SKM-1 (cell line): ENCODE results near the gene MYL5.
"Not testable (repeated sequence)": the region's sequence is repeated elsewhere in the genome, so short reads cannot be mapped to it uniquely, and the experiment has no call there.

Experiments used
- DNase-seq: peaks from one replicate; lab custom pipeline; 2025; ENCODE audit not compliant: unreplicated experiment; lab: John Stamatoyannopoulos, UW

MYL5 gene

DNA sequence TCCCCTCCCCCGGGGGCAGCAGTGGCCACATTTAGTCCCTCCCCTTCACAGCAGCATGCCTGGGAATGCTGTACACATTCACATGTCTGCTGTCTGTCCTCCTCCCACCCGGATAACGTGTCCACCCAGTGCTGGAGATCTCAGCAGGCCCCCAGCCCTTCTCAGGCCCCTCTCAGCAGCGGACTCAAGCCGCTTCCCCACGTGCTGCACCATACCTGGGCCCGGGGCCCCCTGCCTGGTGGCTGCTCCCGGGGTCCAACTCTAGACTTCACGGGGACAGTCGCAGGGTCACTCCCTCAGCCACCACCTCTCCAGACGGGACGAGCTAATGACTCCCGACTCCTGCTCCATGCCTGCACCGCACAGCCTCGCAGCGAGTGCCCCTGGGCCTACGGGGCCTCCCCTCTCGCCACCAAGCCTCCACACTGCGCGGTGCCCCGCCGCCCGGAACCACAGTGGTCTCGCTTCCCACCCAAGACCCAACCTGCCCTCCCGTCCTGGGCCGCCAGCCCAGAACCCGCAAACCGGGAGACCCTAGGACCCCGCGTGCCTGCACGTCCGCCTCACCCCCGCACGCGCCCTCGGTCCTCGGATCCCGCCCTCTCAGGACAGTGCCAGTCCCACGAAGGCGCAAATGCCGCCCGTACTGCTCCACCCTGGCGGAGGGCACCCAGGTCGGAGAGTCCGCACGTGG is 30.0 kb downstream of the MYL5 start:
- no peak for DNase-seq

DNA sequence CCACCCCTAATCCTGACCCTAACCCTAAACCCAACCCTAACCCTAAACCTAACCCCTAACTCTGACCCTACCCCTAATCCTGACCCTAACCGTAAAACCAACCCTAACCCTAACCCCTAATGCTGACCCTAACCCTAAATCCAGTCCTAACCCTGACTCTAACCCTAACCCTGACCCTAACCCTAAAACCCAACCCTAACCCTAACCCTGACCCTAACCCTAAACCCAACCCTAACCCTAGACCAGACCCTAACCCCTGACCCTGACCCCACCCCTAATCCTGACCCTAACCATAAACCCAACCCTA is 30.6 kb downstream of the MYL5 start:
- no peak for DNase-seq

DNA sequence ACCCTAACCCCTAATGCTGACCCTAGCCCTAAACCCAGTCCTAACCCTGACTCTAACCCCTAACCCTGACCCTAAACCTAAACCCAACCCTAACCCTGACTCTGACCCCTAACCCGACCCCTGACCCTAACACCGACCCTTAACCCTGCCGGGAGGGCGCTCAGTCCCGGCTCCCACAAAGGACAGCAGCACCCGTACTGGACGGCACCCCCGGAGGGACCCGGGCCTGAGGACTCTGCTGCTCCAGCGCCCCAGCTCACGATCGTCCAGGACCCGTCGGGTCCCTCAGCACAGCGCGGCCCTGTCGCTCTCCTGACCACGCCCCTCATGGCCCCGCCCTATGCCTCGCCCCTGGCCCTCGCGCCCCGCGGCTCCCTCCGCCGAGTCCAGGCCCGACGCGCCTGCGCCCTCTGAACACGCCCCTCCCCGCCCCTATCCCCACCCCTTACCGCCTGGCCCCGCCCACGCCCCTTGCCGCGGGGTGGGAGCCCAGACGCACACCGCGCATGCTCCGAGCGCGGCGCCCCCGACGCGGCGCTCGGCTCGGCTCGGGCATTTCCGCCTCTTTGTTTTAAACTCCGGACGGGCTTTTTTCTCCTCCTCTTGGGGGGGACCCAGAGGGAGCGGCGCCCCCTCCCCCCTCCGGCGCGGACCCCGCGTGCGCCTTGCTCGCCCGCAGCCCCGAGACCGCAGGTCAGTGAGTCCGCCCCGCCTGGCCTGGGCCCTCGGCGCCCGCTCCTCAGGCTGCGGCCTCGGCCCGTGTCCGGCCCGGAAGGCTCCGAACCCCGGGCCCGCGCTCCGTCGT is 31.1 kb downstream of the MYL5 start, which contains the start of gene PCGF3:
Gene PCGF3, plus strand, starts transcription at position 555 of the 805 bp plus-strand sequence. CDS start 27,849 bp downstream, outside the sequence.
- peak; percentile 92 for DNase-seq

DNA sequence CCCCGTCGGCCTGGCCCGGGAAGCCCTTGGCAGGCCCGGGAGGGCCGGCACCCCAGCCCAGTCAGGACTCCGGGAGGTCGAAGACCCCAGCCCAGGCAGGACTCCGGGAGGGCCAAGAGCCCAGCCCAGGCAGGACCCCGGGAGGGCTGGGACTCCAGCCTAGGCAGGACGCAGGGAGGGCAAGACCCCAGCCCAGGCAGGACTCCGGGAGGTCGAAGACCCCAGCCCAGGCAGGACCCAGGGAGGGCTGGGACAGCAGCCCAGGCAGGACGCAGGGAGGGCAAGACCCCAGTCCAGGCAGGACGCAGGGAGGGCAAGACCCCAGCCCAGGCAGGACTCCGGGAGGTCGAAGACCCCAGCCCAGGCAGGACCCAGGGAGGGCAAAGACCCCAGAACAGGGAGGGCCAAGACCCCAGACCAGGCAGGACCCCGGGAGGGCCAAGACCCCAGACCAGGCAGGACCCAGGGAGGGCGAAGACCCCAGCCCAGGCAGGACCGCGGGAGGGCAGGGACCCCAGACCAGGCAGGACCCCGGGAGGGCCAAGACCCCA is 31.8 kb downstream of the MYL5 start:
- DNase-seq, result not testable (repeated sequence)

DNA sequence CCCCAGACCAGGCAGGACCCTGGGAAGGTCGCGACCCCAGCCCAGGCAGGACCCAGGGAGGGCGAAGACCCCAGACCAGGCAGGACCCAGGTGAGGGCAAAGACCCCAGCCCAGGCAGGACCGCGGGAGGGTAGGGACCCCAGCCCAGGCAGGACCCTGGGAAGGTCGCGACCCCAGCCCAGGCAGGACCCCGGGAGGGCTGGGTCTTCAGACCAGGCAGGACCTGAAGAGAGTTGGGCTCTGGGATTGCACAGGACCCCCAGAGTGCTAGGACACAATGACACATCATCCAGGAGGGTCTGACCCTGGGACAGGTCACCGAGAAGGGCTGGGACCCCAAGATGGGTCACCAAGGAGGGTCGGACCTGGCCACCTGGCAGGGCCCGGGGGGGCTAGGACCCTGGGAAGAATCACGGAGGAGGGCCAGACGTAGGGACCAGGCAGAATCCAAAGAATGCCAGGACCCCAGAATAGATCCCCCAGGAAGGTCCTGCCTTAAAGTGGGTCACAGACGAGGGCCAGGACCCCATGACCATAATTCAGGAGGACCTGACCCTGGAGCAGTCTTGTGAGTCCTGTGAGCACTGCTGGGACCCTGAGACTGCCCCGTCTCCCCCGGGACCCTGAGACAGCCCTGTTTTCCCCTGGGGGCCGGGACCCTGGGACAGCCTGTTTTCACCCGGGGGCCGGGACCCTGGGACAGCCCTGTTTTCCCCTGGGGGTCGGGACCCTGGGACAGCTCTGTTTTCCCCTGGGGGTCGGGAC is 32.7 kb downstream of the MYL5 start:
- no peak for DNase-seq

DNA sequence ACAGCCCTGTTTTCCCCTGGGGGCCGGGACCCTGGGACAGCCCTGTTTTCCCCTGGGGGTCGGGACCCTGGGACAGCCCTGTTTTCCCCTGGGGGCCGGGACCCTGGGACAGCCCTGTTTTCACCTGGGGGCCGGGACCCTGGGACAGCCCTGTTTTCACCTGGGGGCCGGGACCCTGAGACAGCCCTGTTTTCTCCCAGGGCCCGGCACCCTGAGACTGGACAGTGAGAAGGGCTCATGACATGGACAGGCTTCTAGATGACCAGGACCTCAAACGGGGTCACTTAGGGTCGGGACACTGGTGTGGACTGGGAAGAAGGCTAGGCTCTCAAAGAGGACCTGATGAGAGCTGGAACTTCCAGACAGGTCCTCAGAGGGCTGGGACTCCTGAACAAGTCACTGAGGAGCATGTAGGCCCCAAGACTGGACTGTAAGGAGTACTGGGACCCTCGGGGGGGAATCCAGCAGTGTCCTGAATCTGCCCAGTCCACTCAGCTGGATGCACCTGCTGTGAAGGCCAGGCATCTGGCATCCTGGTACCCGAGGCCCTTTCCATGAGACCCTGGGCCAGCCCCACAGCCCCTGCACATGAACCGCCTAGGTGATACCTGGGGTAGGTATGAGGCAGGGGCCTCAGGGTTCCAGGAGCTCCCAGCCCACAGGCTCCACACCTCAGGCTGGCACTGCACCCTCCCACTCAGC is 33.7 kb downstream of the MYL5 start:
- no peak for DNase-seq

DNA sequence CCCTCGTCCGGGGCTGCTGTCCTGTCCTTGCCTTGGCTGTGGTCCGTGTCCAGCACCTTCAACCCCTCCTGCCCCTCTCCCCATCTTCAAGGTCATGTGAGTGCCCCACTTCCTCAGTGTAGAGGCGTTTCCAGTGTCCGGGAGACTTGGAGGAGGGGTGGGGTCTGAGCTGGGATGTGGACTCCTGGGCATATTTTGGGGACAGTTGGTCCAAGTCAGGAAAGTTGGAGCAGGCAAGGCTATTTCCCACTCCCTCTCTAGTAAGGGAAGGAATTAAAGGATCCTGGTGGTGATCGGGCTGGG is 34.2 kb downstream of the MYL5 start:
- DNase-seq, result no peak

DNA sequence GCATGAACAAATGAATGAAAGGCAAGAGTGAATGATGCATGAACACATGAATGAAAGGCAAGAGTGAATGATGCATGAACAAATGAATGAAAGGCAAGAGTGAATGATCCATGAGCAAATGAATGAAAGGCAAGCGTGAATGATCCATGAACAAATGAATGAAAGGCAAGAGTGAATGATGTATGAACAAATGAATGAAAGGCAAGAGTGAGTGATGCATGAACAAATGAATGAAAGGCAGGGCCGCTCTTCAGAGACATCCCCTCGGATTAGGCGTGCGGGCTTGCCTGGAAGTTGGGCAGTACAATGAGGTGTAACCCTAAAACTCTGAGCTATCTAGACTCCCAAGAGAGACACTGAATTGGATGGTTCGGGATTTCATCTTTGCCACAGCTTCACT is 35.0 kb downstream of the MYL5 start:
- no peak for DNase-seq

DNA sequence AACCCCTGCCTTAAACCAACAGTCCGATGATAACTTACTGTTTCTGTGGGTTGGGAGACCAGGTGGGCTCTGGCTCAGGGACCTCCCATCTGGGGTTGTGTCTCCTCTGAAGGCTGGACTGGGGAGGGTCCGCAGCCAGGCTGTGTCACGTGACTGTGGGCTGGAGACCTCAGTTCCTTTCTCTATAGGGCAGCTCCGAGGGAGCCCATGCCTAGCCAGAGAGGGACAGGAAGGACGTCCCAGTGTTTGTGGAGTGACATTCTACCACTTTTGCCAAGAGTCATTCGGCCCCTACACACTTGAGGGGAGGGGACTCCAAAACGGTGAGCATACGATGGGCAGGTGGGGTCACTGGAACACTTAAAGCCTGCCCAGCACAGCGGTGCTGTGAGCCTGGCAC is 35.8 kb downstream of the MYL5 start:
- DNase-seq, result no peak

DNA sequence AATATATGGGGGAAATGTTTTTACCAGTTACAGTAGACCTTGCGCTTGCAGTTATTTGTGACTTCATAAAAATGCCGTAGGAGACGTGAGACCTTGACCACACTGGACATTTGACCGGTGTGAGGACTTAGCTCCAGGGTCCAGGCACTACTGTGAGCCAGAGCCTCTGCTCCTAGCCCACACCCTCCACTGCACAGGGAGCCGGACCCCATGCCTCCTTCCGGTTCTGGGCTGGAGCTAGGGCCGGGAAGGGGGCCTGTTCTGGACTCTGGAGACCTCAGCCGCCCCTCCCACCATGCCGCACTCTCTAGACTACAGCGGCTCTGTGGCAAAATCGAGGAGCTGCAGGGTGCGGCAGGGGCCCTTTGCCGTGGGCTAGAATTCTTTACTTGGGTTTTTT is 36.6 kb downstream of the MYL5 start:
- no peak for DNase-seq

DNA sequence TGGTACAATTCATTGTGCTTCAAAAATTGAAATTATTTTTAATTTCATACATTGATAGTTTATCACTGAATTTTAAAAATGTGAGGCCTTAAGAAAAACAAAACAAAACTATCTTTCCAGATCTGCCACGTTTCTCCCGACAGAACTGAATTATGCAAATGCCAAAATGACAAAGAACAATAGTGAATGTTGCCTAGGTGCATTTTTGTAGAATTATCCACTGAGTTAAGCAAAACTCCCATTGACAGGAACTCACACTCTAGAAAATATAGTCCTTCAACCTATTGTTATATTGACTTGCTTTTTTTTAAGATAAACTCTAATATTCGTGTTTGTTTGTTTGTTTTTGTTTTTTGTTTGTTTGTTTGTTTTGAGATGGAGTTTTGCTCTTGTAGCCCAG is 37.8 kb downstream of the MYL5 start:
- no peak for DNase-seq

DNA sequence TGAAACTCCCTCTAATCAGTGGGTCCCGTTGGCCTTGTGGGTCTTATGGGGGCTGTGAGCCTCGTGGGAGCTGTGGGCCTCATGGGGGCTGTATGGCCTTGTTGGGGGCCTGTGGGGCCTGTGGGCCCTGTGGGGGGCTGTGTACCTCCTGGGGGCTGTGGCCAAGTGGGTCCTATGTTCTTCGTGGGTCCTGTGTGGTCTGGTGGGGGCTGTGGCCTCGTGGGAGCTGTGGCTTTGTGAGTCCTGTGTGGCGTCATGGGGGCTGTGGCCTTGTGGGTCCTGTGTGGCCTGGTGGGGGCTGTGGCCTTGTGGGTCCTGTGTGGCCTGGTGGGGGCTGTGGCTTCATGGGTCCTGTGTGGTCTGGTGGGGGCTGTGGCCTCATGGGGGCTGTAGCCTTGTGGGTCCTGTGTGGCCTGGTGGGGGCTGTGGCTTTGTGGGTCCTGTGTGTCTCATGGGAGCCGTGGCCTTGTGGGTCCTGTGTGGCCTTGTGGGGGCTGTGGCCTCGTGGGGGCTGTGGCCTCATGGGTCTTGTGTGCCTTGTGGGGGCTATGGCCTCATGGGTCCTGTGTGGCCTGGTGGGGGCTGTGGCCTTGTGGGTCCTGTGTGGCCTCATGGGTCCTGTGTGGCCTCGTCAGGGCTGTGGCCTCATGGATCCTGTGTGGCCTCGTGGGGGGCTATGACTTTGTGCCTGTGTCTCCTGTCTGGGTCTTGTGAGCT is 38.7 kb downstream of the MYL5 start:
- DNase-seq, result no peak

DNA sequence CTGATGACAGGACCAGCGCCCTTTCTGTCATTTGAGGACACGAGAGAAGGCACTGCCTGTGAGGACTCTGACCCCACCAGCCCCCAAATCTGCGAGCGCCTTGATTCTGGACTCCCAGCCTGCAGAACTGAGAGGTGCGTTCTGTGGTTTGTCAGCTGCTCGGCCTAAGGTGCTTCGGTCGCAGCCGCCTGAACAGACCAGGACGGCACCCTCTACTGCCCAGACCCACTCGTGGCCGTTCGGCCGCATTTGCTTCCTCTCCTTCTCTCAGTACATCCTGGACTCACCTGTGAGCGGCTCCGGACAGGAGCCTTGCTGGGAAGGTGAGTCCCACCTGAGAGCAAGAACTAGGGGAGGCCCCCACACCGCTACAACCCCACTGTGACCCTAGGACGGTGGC is 39.7 kb downstream of the MYL5 start:
- no peak for DNase-seq

DNA sequence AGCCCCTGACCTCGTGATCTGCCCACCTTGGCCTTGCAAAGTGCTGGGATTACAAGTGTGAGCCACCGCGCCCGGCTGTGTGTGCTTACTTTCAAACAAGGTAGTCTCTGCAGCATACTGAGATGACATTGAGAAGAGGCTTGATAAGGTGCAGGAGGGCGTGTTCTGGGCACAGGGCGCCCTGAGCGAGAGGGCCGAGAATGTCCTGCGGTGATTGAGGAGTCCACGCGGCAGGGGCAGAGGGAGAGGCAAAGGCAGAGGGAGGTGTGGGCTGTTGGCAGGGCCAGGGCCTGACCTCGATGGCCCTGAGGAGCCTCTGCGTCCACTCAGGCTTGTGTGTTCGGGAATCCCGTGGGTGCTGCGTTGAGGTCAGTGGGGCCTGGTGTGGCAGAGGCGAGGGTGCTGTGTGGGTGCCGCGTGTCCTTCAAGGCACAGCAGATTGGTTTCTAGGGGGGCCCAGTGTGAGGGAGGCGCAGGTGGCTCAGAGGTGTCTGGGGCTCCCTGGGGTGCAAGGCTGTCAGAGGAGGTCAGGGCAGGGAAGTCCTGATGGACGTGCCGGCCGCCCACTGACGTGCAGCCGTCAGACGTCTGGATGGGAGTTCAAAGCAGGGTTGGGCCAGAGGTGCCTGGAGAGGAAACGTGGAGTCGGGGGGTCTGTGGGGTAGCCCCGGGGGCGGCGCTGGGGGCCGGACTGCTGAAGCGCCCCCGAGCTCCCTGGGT is 43.4 kb downstream of the MYL5 start:
- no peak for DNase-seq

DNA sequence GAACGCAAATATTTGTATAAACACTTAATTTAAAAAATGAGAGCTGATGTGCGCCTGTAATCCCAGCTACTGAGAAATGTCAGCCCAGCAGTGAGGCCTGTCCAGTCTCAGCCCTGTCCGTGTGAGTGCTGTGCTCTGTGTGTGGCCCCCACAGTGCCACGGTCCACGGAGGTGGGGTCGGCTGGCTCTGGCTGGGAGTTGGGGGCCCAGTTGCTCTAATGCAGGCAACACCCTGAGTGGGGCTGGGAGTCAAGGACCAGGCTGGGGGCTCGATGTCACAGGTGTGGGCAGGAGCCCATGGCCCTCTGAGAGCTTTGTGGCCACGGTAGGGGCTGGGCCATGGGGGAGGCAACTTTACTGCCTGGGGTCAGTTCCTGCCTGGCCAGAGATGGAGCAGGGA is 44.1 kb downstream of the MYL5 start:
- no peak for DNase-seq

DNA sequence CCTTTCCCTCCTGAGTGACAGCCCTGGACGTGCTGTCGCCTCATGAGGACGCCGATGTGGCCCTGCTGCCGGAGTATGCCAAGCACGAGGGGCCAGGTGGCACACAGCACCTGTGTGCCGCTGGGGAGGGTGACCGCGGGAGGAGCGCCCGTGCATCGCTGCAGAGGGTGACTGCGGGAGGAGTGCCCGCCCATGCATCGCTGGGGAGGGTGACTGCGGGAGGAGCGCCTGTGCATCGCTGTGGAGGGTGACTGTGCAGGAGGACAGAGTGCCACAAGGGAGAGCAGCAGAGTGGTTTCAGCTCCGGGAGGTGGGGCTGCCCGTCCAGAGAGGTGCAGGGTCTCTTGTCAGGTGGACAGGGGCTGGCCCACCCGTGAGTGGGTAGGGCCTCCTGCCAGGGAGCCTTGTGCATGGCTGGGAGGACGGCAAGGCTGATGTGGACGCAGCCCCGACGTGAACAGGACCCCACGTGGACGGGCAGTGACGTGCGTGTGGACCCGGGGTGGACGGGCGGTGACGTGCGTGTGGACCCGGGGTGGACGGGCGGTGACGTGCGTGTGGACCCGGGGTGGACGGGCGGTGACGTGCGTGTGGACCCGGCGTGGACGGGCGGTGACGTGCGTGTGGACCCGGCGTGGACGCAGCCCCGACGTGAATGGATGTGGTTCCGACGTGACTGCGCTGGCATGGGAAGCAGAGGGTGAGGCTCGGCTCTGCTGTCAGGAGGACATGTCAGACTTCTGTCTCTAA is 45.9 kb downstream of the MYL5 start:
- no peak for DNase-seq

DNA sequence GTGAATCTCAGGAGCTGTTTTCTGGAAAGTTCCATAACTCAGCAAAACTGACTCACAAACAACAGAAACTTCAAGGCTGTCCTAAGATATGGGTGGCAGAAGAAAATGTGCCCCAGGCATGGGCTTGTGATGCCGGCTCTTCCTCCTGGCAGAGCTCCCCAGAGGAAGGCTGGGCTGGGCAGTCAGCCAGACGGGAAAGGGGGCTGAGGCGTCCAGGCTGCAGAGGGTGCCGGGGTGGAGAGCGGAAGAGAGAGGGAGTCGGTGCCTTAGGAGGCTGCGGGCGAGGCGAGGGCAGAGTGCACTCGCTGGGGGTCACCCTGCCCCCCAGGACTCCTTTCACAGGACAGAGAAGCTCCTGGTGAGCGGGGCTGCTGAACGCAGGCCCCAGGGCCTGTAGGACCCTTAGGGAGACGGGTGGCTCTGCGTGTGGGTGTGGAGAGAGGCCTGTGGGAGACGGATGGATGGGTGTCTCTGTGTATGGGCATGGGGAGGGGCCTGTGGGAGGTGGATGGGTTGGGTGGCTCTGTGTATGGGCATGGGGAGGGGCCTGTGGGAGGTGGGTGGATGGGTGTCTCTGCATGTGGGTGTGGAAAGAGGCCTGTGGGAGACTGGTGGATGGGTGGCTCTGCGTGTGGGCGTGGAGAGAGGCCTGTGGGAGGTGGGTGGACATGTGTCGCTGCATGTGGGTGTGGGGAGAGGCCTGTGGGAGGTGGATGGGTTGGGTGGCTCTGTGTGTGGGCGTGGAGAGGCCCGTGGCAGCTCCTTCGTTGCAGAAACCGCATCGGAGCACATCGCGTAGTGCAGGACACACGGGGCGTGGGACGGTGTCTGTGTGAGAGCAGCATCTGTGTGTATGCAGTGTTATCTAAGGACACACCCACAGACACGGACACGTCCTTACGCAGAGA is 47.2 kb downstream of the MYL5 start:
- no peak for DNase-seq

DNA sequence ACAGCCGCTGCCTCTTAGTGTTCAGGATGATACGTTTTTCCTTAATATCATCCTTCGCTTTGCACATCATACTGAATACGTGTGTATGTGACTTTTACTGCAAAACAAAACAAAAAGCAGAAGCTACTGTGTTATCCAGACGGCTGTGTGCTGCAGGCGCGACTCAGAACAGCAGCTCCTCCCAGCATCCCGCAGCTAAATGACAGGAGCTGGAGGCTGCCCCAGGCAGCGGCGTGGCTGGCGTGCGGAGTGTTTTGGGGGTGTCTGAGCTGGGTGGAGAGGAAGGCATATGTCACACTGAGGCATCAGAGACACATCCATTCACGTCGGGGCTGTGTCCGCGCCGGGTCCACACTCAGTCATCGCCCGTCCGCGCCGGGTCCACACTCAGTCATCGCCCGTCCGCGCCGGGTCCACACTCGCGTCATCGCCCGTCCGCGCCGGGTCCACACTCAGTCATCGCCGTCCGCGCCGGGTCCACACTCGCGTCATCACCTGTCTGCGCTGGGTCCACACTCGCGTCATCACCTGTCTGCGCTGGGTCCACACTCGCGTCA is 47.9 kb downstream of the MYL5 start:
- DNase-seq, result no peak
